ENCODE data around the gene FHOD1.

FHOD1 gene

DNA sequence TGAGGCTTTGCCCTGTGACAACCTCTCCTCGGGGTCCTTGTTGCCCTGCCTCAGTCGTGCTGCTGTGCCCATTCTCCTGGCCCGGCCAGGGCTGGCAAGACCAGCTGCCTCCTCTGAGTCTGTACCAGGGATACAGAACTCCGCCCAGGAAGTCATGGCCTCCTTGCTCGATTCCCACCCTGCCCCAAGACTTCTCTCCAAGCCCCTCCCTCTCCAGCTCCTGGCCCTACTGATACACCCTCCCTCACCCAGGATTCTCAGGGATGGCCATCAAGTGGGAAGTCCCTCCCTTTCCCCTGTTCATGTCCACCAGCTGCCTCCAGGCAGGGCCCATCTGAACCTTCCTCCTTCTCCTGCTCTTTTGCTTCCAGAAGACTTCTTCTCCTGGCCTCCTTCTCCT is 31.6 kb downstream of the FHOD1 start:
- DNase-seq (ENCODE audit: low read depth, low spot score), result no peak
- H3K4me3 ChIP-seq (ENCODE audit: low read length), result no peak overlapping the region

DNA sequence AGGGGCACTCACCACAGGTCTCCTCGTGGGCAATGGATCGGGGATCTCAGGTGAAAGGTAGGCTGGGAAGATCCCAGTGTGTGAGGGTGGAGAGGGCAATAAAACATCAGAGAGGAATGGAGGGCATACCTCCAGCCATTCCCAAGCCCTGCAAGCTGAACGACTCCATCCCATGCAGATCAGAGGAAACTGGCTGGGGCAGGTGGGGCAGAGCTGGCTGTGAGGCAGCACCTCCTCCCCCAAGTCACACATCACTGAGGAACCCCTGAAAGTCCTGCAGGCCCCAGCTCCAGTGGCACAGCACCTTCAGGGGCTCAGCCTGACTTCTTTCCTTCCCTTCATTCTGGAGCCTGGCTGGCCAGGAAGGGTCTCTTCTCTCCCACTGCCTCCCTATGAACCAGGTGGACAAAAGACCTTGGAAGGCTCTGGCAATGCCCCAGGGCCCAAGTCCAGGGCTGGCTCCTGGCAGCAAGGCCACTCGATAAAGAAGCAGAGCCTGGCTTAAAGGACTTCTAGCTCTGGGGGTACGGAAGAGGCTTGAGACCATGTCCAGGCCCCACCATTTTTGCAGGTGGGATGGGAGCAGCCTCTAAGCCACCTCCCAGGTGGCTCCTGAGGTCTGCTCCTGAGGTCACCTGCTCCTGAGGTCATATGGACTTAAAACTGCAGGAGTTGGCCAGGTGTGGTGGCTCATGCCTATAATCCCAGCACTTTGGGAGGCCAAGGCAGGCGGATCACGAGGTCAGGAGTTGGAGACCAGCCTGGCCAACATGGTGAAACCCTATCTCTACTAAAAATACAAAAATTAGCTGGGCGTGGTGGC is 33.9 kb downstream of the FHOD1 start:
- H3K4me3 ChIP-seq (ENCODE audit: low read length), result no peak overlapping the region

DNA sequence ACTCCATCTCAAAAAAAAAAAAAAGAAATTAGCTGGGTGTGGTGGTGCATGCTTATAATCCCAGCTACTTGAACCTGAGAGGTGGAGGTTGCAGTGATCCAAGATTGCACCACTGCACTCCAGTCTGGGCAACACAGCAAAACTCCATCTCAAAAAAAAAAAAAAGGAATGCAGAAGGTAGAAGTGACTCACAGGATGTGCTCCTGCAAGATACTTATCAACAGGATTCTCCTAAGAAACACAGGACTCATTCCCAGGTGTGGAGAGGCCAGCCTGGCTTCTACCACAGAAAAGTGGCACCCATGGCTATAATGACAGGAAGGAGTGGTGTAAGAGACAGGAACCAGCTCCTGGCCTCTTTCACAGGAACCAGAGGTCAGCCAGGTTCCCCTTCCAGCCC is 34.5 kb downstream of the FHOD1 start:
- no peak for DNase-seq (ENCODE audit: low read depth, low spot score)

More for the DNA sequence above, 33.9 kb downstream of the FHOD1 start:
- DNase-seq (ENCODE audit: low read depth, low spot score), result no peak

DNA sequence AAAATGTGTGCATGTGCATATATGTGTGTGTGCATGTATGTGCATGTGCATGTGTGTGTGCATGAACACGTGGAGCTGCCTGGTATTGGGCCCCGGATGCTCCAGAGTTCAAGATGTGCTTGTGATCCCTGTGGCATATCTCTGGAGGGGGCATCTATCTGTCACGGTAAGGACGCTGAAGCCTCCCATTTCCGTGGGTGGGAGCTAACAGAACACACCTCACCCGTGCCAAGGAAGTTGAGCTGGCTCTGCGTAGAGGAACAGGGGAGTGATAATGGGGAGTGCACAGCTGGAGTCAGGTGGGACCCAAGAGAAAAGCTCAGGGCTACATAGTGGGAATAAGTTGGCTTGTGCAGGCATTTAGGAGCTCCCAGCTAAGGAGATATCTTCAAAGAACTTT is 35.6 kb downstream of the FHOD1 start:
- H3K4me3 ChIP-seq (ENCODE audit: low read length), result no peak overlapping the region
- DNase-seq (ENCODE audit: low read depth, low spot score), result no peak

More for the DNA sequence above, 34.5 kb downstream of the FHOD1 start:
- H3K4me3 ChIP-seq (ENCODE audit: low read length), result no peak overlapping the region

DNA sequence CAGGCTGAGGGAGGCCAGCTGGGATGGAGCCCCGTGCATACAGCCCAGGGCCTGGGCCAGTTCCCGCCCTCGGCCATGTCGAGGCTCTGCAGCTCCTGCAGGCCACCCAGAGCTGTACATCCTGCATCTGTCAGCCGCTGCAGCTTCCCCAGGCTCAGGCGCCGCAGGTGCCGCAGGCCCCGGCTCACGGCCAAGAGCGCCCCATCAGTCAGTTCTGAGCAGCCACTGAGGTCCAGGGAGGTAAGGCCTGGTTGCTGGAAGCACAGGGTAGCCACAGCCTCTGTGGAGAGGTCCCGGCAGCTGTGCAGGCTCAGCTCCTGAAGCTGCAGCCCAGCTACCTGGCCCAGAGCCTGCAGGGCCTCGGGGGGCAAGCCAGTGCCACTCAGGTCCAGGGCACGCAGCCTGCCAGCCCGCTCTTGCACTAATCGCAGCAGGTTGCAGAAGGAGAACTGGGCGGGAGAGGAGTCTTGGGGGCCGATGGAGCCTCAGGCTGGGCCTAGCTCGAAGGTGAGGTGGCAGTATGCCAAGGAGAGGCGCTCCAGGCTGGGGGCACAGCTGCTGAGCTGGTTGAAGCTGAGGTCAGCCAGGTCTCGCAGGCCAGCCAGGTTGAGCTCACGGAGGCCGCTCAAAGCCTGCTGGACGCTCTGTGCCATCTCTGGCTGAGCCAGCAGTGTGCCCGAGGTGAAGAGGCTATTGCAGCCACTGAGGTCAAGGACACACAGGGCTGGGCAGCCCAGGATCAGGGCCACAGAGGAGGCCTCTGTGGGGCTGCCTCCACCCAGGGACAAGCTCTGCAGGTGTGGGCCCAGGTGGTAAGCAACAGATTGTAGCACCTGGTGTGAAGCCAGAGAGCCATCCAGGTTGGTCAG is 37.0 kb downstream of the FHOD1 start:
- DNase-seq (ENCODE audit: low read depth, low spot score), result no peak
- H3K4me3 ChIP-seq (ENCODE audit: low read length), result no peak overlapping the region

DNA sequence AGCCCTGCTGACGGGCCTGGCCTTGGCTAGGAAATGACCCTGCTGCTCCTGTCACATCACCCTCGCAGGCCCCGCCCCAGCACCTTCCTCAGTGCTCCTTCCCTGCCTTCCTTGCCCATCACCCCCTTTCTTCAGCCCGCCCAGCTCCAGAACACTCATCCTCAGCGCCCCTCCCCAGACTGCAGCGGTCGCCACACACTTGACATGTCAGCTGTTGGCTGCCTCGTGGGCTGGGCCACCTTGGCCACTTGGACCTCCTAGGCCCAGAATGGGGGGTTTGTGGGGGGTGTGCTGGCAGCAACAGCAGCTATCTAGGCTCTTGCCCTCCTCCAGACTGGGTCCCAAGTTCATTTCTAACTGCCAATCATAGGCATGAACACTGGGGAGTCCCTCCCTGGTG is 37.7 kb downstream of the FHOD1 start:
- H3K4me3 ChIP-seq (ENCODE audit: low read length), result no peak overlapping the region
- no peak for DNase-seq (ENCODE audit: low read depth, low spot score)

DNA sequence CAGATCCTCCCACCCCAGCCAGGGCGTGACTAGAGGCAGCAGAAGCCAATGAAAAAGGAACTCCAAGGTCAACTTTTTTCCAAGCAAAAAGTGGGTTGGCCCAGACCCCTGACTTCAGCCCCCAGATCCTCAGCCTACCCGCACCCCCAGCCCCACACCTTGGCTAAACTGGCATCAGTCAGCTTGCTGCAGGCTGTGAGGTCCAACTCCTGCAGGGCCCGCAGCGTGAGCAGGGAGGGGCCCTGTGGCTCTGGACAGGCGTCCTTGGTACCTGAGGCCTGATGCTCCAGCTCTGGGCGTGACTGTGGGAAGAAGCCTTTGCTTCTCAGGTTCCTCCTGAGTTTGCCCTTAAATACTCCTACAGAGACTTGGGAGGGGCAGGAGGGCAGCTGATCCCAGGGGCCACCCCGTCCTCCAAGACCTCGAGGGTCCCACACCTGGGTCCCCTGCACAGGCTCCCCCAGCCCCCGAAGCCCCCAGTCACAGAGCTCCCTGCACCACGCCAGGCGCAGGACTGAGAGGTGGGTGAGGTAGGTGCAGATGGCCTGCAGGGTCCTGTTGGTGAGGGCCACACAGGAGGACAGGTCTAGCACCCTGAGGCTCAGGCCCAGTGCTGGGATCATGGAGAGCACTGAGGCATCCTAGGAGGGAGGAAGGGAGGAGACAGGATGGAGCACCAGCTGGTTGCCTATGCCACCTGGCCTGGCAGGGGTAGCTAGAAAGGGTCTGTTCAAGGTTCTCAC is 39.0 kb downstream of the FHOD1 start:
- DNase-seq (ENCODE audit: low read depth, low spot score), result no peak
- no peak overlapping the region for H3K4me3 ChIP-seq (ENCODE audit: low read length)

DNA sequence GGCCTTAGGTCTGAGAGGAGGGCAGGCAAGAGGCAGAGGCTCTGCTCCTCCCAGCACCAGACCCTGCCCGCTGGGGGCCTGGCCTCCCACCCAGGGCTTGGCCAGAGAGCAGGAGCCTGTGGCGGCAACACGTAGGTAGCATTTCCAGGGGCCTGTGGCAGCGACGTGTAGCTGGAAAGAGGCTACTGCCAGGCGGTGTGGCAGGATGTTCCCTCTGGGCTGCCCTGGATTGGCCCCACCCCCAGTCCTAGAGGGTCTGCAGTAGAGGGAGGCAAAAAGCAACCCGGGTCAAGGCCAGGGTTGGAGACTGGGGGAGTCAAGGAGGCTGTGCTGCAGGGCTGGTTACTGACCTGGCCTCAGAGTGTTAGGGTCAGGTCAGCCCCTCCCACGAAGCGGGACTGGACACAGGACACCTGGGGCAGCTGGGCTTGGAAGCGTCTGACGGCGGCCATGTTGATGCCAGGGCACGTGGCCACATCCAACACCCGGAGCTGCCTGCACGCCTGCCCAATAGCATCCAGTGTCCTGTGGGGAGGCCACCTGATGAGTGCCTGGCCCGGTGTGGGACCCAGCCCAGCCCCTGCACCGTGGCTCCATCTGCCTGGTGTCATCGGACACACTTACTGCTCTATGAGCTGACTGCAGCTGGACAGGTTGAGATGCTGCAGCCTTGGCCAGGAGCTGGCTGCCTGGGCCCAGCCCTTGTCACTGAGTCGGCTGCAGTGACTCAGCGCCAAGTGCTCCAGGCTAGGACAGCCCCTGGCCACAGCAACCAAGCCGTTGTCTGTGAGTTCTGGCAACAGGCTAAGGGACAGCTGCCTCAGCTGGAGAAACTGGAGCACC is 39.8 kb downstream of the FHOD1 start:
- no peak for DNase-seq (ENCODE audit: low read depth, low spot score)

DNA sequence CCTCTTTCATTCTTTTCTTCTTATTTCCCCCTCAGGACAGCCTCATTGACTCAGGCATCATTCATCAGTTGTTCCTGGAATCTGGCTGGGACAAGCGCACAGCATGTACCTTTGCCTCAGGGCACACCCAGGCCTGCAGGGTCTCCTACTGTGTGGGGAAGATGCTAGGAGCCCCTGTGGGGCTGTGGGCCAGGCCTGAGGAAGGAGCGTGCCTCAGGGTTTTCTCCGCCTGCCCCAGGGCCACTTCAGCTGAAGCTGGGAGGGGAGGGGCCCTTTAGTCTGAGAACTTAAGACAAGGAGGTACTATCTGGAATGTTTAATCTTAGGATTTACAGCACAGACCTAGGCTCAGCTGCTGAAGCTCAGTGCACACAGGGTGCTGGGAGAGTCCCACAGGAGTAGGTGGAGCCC is 40.4 kb downstream of the FHOD1 start:
- no peak overlapping the region for H3K4me3 ChIP-seq (ENCODE audit: low read length)
- no peak for DNase-seq (ENCODE audit: low read depth, low spot score)

More for the DNA sequence above, 39.8 kb downstream of the FHOD1 start:
- no peak overlapping the region for H3K4me3 ChIP-seq (ENCODE audit: low read length)

DNA sequence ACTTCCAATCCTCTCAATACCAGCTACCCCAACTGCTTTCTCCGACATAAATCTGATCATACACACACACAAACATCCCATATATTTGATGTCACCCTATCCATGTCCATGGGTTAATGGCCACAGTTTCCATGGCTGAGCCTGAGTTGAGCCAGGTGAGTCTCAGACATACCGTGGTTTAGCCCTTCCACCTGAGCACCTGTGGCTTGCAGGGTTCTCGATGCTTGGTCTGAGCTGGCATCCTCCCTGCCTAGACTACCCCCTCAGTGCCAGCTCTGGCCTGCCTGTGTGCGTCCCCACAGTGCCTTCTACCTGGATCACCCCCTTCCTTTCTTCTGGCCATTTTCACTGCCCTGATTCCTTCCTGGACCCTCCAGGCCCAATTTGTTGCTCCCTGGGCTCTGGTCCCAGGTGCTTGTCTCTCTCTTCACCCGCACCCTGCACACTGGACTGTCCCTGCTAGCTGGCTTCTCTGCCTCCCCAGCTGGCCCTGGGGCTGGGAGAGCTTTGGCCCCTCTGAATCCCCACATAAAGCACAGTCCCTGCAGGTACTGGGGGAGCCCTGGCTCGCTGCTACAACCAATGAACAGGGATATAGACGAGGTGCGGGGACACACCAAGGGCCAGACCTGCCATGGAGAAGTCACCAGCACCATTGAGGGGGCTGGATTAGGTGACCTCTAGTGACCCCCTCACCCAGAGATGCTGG is 41.0 kb downstream of the FHOD1 start:
- no peak overlapping the region for H3K4me3 ChIP-seq (ENCODE audit: low read length)
- DNase-seq (ENCODE audit: low read depth, low spot score), result no peak

DNA sequence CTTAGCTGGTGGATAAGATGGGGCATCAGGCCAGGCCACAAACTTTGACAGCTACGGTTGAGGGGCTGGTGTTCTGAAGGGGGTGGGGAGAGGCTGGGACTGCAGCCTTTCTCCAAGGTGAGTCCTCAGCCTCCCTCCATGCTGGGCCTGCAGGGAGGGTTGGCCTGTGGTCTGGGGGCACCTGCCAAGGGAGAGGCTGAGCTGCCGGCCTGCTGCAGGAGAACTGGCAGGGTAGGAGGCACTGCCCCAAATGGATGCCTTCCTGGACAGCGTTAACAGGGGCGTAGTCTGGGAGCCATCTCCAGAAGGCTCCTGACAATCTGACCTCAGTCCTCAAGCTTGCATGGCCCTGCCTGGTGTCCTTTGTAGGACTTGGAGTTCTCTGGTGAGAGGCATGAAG is 43.2 kb downstream of the FHOD1 start:
- DNase-seq (ENCODE audit: low read depth, low spot score), result no peak
- no peak overlapping the region for H3K4me3 ChIP-seq (ENCODE audit: low read length)

DNA sequence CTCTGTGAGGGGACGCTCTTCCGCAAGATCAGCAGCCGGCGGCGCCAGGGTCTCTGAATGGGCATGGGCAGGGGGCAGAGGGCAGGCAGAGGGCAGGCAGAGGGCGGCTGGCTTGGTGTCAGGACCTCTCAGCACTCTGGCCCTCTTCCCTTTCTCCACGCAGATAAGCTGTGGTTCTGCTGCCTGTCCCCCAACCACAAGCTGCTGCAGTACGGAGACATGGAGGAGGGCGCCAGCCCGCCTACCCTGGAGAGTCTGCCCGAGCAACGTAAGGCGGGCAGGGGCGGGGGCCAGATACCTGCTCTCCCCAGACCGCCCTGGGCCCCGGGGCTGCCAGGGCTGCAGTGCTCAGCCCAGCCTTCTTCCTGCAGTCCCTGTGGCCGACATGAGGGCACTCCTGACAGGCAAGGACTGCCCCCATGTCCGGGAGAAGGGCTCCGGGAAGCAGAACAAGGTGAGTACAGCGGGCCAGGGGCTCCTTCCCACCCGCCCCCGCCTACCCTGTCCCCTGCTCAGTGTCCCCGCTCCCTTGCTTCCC is 44.3 kb downstream of the FHOD1 start:
- DNase-seq (ENCODE audit: low read depth, low spot score), result no peak
- no peak overlapping the region for H3K4me3 ChIP-seq (ENCODE audit: low read length)

DNA sequence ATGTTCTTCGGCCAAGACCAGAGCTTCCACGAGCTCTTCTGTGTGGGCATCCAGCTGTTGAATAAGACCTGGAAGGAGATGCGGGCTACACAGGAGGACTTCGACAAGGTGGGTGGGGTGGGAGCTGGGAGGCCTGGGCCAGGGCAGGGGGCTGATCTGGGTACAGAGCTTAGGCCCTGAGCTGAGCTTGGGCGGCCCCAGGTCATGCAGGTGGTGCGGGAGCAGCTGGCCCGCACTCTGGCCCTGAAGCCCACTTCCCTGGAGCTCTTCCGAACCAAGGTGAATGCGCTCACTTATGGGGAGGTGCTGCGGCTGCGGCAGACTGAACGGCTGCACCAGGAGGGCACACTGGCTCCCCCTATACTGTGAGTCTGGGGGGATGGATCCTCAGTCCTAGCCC is 44.9 kb downstream of the FHOD1 start:
- H3K4me3 ChIP-seq (ENCODE audit: low read length), result no peak overlapping the region
- no peak for DNase-seq (ENCODE audit: low read depth, low spot score)

DNA sequence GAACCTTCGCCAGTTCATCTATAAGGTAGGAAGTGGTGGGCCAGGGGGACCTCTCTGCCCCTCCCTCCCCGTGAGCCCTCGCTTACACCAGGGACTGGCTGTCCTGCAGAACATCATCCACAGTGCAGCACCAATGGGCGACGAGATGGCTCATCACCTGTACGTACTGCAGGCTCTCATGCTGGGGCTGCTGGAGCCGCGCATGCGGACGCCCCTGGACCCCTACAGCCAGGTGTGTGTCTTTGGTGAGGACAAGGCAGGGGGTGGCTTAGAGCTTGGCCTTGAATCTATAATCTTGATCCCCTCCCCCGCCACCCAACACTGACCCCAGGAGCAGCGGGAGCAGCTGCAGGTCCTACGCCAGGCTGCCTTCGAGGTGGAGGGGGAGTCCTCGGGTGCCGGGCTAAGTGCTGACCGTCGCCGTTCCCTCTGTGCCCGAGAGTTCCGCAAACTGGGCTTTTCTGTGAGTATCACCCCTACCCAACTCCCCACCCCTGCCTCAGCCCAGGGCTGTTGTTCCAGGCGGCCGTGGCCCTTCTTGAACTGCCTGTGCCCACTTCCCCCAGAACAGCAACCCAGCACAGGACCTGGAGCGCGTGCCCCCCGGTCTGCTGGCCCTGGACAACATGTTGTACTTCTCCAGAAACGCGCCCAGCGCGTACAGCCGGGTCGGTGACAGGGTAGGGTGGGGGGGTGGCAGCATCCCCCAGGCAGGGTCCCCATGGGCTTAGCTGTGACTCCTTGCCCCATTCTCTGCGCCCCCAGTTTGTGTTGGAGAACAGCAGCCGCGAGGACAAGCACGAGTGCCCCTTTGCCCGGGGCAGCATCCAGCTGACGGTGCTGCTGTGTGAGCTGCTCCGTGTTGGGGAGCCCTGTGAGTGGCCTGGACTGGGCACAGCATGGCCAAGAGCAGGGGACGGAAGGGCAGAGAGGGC is 45.6 kb downstream of the FHOD1 start:
- DNase-seq (ENCODE audit: low read depth, low spot score), result no peak
- no peak overlapping the region for H3K4me3 ChIP-seq (ENCODE audit: low read length)

DNA sequence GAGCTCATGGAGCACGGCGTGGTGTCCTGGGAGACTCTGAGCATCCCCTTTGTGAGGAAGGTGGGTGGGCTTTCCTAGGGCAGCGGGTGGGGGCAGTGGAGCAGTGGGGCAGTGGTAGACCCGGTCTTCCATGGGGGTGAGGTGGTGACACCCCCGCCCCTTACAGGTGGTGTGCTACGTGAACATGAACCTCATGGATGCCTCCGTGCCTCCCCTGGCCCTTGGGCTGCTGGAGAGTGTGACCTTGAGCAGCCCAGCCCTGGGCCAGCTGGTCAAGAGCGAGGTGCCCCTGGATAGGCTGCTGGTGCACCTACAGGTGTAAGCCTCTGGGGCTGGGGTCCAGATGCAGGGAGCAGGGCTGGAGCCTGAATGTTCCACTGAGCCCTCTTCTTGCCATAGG is 46.8 kb downstream of the FHOD1 start:
- no peak overlapping the region for H3K4me3 ChIP-seq (ENCODE audit: low read length)
- DNase-seq (ENCODE audit: low read depth, low spot score), result no peak

DNA sequence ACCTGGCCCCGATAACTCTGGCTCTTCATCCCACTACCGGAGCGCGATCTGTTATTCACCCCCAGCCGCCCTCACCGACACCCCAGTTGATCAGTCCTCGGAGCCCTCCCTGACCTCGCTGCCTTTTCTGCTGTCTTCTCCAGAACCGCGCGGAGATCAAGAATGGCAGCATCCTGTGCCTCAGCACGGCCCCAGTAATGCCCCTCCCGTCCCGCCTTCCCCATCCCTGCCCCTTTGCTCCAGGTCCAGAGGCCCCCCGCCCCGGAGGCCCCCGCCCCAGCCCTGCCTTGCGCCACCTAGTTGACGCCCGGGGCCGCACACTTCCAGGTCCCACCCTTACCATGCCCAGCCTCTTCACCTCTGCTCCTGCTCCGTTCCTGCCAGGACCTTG is 47.5 kb downstream of the FHOD1 start:
- DNase-seq (ENCODE audit: low read depth, low spot score), result no peak
- no peak overlapping the region for H3K4me3 ChIP-seq (ENCODE audit: low read length)

All from Jurkat, Clone E6-1 (cell line).